ENCODE measurements around the gene BCAR3. TPM values are rescaled to one million over a fixed set of nuclear protein-coding genes. Genes with fewer than 3 reads are reported as not detected.

Gene BCAR3
- total RNA-seq, 1 donor from 2014 or later, result 22.8 TPM

DNA sequence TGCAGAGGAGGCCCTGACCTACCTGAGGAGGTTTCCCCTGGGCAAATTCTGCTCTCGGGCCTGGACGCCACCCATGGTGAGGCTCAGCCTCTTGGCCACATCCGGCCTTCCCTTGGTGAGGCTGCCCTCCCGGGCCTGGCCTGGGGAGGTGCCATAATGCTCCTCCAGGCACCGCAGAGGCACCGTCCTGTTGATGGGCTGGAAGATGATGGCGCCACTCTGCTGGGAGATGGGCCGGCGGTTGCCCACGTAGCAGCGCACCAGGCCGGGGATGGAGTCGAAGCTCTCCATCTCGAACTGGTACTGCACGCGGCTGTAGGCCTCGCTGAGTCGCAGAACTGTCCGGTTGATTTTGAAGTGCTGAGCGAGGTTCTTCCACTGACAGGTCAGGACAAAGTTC is 92.7 kb downstream of the BCAR3 start:
- Histone ChIP-seq H3K27me3 (no peaks in the 10 kb centered on the region), H3K4me3 (no peak overlapping the region), H3K4me1 (peaks cover 47% of the 10 kb centered on the region), H3K27ac (no peak overlapping the region), H3K9me3 (no peaks in the 10 kb centered on the region), H3K36me3 (peaks cover 0 to 11% of the 10 kb centered on the region in 2 donors)
- intact Hi-C loops (cut with DNase I), result no loop called here
- TF ChIP-seq POLR2AphosphoS5 (IDR thresholded peaks at IDR 0.05; ENCODE audit: insufficient read depth in 1 of 2, low read depth in 1 of 2), result no peak
- TF ChIP-seq CTCF (IDR thresholded peaks at IDR 0.05), result no peak
- TF ChIP-seq POLR2A (IDR thresholded peaks at IDR 0.05), result no peak
- no peak for DNase-seq (ENCODE audit: extremely low spot score in 2 of 2)

GRCh38 chr1:93588206-93588605 is 93.4 kb downstream of the BCAR3 start:
- Histone ChIP-seq H3K4me3 (no peak overlapping the region), H3K27ac (no peak overlapping the region), H3K9me3 (no peaks in the 10 kb centered on the region), H3K4me1 (peaks cover 47% of the 10 kb centered on the region), H3K27me3 (no peaks in the 10 kb centered on the region), H3K36me3 (peaks cover 0 to 11% of the 10 kb centered on the region in 2 donors)
- no peak for DNase-seq (ENCODE audit: extremely low spot score in 2 of 2)
- intact Hi-C loops (cut with DNase I), result no loop called here
- TF ChIP-seq POLR2A (IDR thresholded peaks at IDR 0.05), result no peak
- no peak for TF ChIP-seq CTCF (IDR thresholded peaks at IDR 0.05)
- TF ChIP-seq POLR2AphosphoS5 (IDR thresholded peaks at IDR 0.05; ENCODE audit: insufficient read depth in 1 of 2, low read depth in 1 of 2), result no peak

- no peak overlapping the region for H3K4me3 ChIP-seq
- intact Hi-C loops (cut with DNase I), result no loop called here
- no peak for TF ChIP-seq POLR2A (IDR thresholded peaks at IDR 0.05)
- no peak for TF ChIP-seq CTCF (IDR thresholded peaks at IDR 0.05)
- no peak for TF ChIP-seq POLR2AphosphoS5 (IDR thresholded peaks at IDR 0.05; ENCODE audit: insufficient read depth in 1 of 2, low read depth in 1 of 2)
- no peak overlapping the region for H3K27ac ChIP-seq
- H3K9me3 ChIP-seq, result no peaks in the 10 kb centered on the region
- H3K4me1 ChIP-seq, result peaks cover 42% of the 10 kb centered on the region
- no peak for DNase-seq (ENCODE audit: extremely low spot score in 2 of 2)
- peaks cover 0 to 18% of the 10 kb centered on the region in 2 donors for H3K36me3 ChIP-seq
- H3K27me3 ChIP-seq, result no peaks in the 10 kb centered on the region
Observed at GRCh38 chr1:93587354-93587753, 94.3 kb downstream of the BCAR3 start.

DNA sequence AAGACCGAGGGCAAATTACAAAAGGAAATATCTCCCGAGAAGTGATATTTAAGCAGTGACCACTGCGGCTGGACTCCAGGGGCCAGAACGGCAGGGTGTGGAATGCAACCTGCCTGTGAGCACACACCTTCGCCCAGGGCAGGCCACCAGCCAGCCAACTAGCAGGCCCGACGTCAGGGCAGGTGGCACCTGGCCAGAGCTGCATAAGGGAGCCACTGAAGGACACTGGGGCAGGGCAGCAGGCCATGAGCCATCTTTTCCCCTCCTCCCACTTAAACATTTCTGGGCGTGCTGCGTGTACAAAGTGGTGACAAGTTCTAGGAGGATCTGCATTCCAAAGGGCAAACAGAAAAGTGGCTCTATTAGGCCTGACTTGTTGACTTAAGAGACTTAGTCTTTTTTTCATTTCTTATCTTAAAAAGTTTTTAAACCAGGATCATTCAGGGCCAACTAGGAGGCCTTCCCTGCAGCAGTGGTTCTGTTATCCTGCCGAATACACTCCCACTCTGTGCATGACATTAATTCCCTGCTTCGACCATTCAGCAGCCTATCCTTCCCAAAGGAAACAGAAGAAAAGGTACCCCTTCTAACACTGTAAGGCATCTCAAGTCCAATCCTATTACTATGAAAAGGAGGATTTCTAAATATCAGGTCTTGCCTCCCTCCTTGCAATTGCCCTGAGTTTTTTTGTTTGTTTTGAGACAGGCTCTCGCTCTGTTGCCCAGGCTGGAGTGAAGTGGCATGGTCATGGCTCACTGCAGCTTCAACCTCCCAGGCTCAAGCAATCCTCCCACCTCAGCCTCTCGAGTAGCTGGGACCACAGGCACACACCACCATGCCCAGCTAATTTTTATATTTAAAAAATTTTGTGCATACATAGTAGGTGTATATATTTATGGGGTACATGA is 96.3 kb downstream of the BCAR3 start:
- Histone ChIP-seq H3K9me3 (no peaks in the 10 kb centered on the region), H3K4me3 (peak overlapping the region in 1 of 2 donors; percentile 9), H3K27me3 (no peaks in the 10 kb centered on the region), H3K36me3 (peaks cover 0 to 25% of the 10 kb centered on the region in 2 donors), H3K27ac (peak overlapping the region; percentile 79), H3K4me1 (peaks cover 35% of the 10 kb centered on the region)
- no peak for DNase-seq (ENCODE audit: extremely low spot score in 2 of 2)
- TF ChIP-seq CTCF (IDR thresholded peaks at IDR 0.05), result no peak
- no peak for TF ChIP-seq POLR2A (IDR thresholded peaks at IDR 0.05)
- peak in 1 of 2 donors; percentile 36 for TF ChIP-seq POLR2AphosphoS5 (IDR thresholded peaks at IDR 0.05; ENCODE audit: insufficient read depth in 1 of 2, low read depth in 1 of 2)
- intact Hi-C loops (cut with DNase I), result no loop called here

Measured in vagina (tissue), 2 donors.